PC-3 (cell line): ENCODE results near the gene VSTM2L. TPM values are rescaled to one million over a fixed set of nuclear protein-coding genes. Genes with fewer than 3 reads are reported as not detected.

ENCODE experiments used
- ATAC-seq: fragments of 200-7000 bp; cut with Tn5 transposase; 2 replicates; pipeline ENCODE4 v1.9.1; 2020; ENCODE audit warnings: mild to moderate bottlenecking, moderate library complexity
- BruUV-seq: library from RNA; stranded (reverse); fragments of 400-500 nt; replicated peaks from 2 replicates; lab custom pipeline; 2021; lab: Mats Ljungman, UMichigan
- CTCF ChIA-PET: fragments of 300-600 bp; sonication (Branson Sonifier 250); formaldehyde crosslinking; loops from one replicate; lab custom pipeline; 2022; ENCODE audit warnings: antibody characterized with exemption; lab: Charles Lee
- POLR2A ChIA-PET: fragments of 300-600 bp; sonication (Branson Sonifier 250); formaldehyde crosslinking; loops from one replicate; lab custom pipeline; 2022; ENCODE audit warnings: antibody characterized with exemption; ENCODE audit not compliant: unreplicated experiment; lab: Charles Lee
- DNase-seq: peaks from one replicate; pipeline ENCODE4 v3.0.0-alpha.2; 2015
- H2AFZ ChIP-seq: fragments of 300-600 bp; sonication (generic); 2 replicates; pipeline ENCODE4 v1.6.0; 2016; ENCODE audit warnings: antibody characterized with exemption, low read length
- H3F3A ChIP-seq: fragments of 300-600 bp; sonication (generic); one replicate; pipeline ENCODE4 v1.6.0; 2017; ENCODE audit warnings: antibody characterized with exemption, low read length, control low read depth, mild to moderate bottlenecking; ENCODE audit not compliant: unreplicated experiment
- H3K27ac ChIP-seq: fragments of 300-600 bp; sonication (generic); 2 replicates; pipeline ENCODE4 v1.5.1; 2016; ENCODE audit warnings: mild to moderate bottlenecking, low read length
- H3K27me3 ChIP-seq: fragments of 300-600 bp; sonication (generic); 2 replicates; pipeline ENCODE4 v1.6.1; 2016; ENCODE audit warnings: low read length, mixed read lengths
- H3K36me3 ChIP-seq: fragments of 300-600 bp; sonication (generic); 2 replicates; pipeline ENCODE4 v1.6.1; 2016; ENCODE audit warnings: low read depth, mixed run types, low read length, mixed read lengths
- H3K4me1 ChIP-seq: fragments of 300-600 bp; sonication (generic); 2 replicates; pipeline ENCODE4 v1.5.1; 2016; ENCODE audit warnings: low read length; ENCODE audit not compliant: insufficient read depth
- H3K4me2 ChIP-seq: fragments of 300-600 bp; sonication (generic); 2 replicates; pipeline ENCODE4 v1.6.0; 2016; ENCODE audit warnings: low read length
- H3K4me3 ChIP-seq: fragments of 300-600 bp; sonication (generic); 2 replicates; pipeline ENCODE4 v1.5.1; 2016; ENCODE audit warnings: mild to moderate bottlenecking, low read length, mixed read lengths
- H3K79me2 ChIP-seq: fragments of 300-600 bp; sonication (generic); 2 replicates; pipeline ENCODE4 v1.6.1; 2017; ENCODE audit warnings: low read length, mixed read lengths
- H3K9ac ChIP-seq: fragments of 300-600 bp; sonication (generic); 2 replicates; pipeline ENCODE4 v1.6.0; 2016; ENCODE audit warnings: mild to moderate bottlenecking, low read length
- H3K9me2 ChIP-seq: fragments of 300-600 bp; sonication (generic); replicated peaks from 2 replicates; pipeline ENCODE4 v1.6.1; 2016; ENCODE audit warnings: mixed run types, low read length, mixed read lengths
- H3K9me3 ChIP-seq: fragments of 300-600 bp; sonication (generic); 2 replicates; pipeline ENCODE4 v1.6.1; 2016; ENCODE audit warnings: low read length, mixed read lengths
- H4K20me1 ChIP-seq: fragments of 300-600 bp; sonication (generic); 2 replicates; pipeline ENCODE4 v1.6.1; 2016; ENCODE audit warnings: low read length, mixed read lengths
- CTCF ChIP-seq: fragments of 300-600 bp; sonication (generic); conservative IDR thresholded peaks from 2 replicates; pipeline ENCODE4 v1.5.1; 2017; ENCODE audit warnings: antibody characterized with exemption, low read depth, mild to moderate bottlenecking, low read length
- EZH2 ChIP-seq: fragments of 300-600 bp; sonication (generic); IDR thresholded peaks from one replicate; pipeline ENCODE4 v1.6.1; 2017; ENCODE audit warnings: antibody characterized with exemption, mild to moderate bottlenecking, low read length; ENCODE audit not compliant: unreplicated experiment
- EZH2phosphoT487 ChIP-seq: fragments of 300-600 bp; sonication (generic); IDR thresholded peaks from 2 replicates; pipeline ENCODE4 v1.6.1; 2018; ENCODE audit warnings: mild to moderate bottlenecking, antibody characterized with exemption, low read length, borderline replicate concordance
- intact Hi-C: fragments of 100-400 bp; cut with micrococcal nuclease; formaldehyde crosslinking; loops from 2 replicates; pipeline ENCODE4 v1.9.0; 2023
- total RNA-seq: library from RNA; depleted of rRNA; stranded (reverse); fragments of >200 nt; gene quantifications from 2 replicates; pipeline ENCODE4 v1.2.3, GENCODE V29; 2014

The VSTM2L gene
- total RNA-seq, 1 experiment from 2014 or later, result 45.8 TPM

- H3K4me3 ChIP-seq, result no peak overlapping the region
- ChIA-PET CTCF (no interaction called here), POLR2A (no interaction called here)
- intact Hi-C loops, result no loop called here
- no peaks in the 10 kb centered on the region for H3K4me1 ChIP-seq
- ATAC-seq, result no peak
- no peak for DNase-seq
- H3K79me2 ChIP-seq, result no peaks in the 10 kb centered on the region
- TF ChIP-seq CTCF, result no peak
- no peak for TF ChIP-seq EZH2
- TF ChIP-seq EZH2phosphoT487, result no peak
- no peaks in the 10 kb centered on the region for H3K36me3 ChIP-seq
- H3K9ac ChIP-seq, result no peak overlapping the region
- no peak overlapping the region for H3K27ac ChIP-seq
- H3K9me2 ChIP-seq, result no peaks in the 10 kb centered on the region
- H4K20me1 ChIP-seq, result no peaks in the 10 kb centered on the region
- H3K27me3 ChIP-seq, result no peaks in the 10 kb centered on the region
- H3K9me3 ChIP-seq, result no peaks in the 10 kb centered on the region
- no TSS peak for BruUV-seq
- no peaks in the 10 kb centered on the region for H3F3A ChIP-seq
- H2AFZ ChIP-seq, result no peak overlapping the region
- H3K4me2 ChIP-seq, result no peak overlapping the region
Measured at GRCh38 chr20:37895166-37895565, 7.8 kb upstream of the VSTM2L start.

GRCh38 chr20:37896932-37897548 is 5.9 kb upstream of the VSTM2L start:
- no peak for TF ChIP-seq EZH2phosphoT487
- 0 out of 2 replicates have a peak, but pooled peaks have one; percentile 27 for TF ChIP-seq CTCF
- no peak for TF ChIP-seq EZH2
- no peaks in the 10 kb centered on the region for H3K9me3 ChIP-seq
- no peaks in the 10 kb centered on the region for H3K9me2 ChIP-seq
- no peak overlapping the region for H2AFZ ChIP-seq
- no peak overlapping the region for H3K4me2 ChIP-seq
- no peak overlapping the region for H3K27ac ChIP-seq
- intact Hi-C loops, result no loop called here
- ChIA-PET POLR2A (no interaction called here), CTCF (no interaction called here)
- DNase-seq (no peak), ATAC-seq (no peak)
- no peak overlapping the region for H3K4me3 ChIP-seq
- H3K79me2 ChIP-seq, result no peaks in the 10 kb centered on the region
- H3F3A ChIP-seq, result no peaks in the 10 kb centered on the region
- H3K36me3 ChIP-seq, result no peaks in the 10 kb centered on the region
- H3K9ac ChIP-seq, result no peak overlapping the region
- H3K27me3 ChIP-seq, result no peaks in the 10 kb centered on the region
- H3K4me1 ChIP-seq, result no peaks in the 10 kb centered on the region
- no TSS peak for BruUV-seq
- H4K20me1 ChIP-seq, result no peaks in the 10 kb centered on the region

GRCh38 chr20:37898233-37899104 is 4.5 kb upstream of the VSTM2L start:
- Histone ChIP-seq H3K27me3 (no peaks in the 10 kb centered on the region), H3K4me2 (0 out of 2 replicates have a peak overlapping the region, but pooled peaks have one; percentile 20), H3K9ac (no peak overlapping the region), H3F3A (no peaks in the 10 kb centered on the region), H3K27ac (no peak overlapping the region), H4K20me1 (no peaks in the 10 kb centered on the region), H3K79me2 (peaks cover under 1% of the 10 kb centered on the region; the same call in 1 of the 2 replicates), H3K4me3 (no peak overlapping the region), H3K9me3 (no peaks in the 10 kb centered on the region), H3K36me3 (no peaks in the 10 kb centered on the region), H2AFZ (peak overlapping the region; percentile 15; the same call in 1 of the 2 replicates), H3K4me1 (no peaks in the 10 kb centered on the region), H3K9me2 (no peaks in the 10 kb centered on the region)
- no peak for ATAC-seq
- TF ChIP-seq CTCF, result no peak
- POLR2A ChIA-PET, result no interaction called here
- no peak for DNase-seq
- BruUV-seq, result no TSS peak
- intact Hi-C loops, result no loop called here
- CTCF ChIA-PET, result no interaction called here
